Upper lobe of left lung (tissue), 6 donors: ENCODE data around the gene SLC4A8. TPM values are rescaled to one million over a fixed set of nuclear protein-coding genes. Genes with fewer than 3 reads are reported as not detected.
A peak's percentile ranks its signal among the peaks of the same experiment; 100 is the strongest.

ENCODE experiments used
- ATAC-seq, 2 donors: fragments of 200-7000 bp; cut with Tn5 transposase; one replicate each; pipeline ENCODE4 v1.9.1; 2022; ENCODE audit warnings: mild to moderate bottlenecking in 2 of 2, moderate library complexity in 2 of 2; ENCODE audit not compliant: low FRiP score in 2 of 2
- DNase-seq, 2 donors: peaks; one replicate each; pipeline ENCODE4 v3.0.0-alpha.2; 2019 to 2020
- H3K27ac ChIP-seq, 4 donors: fragments of 200-600 bp; sonication (generic); one replicate each; pipeline ENCODE4 v1.5.1; 2016 to 2019
- H3K27me3 ChIP-seq, 4 donors: fragments of 200-600 bp; sonication (generic); one replicate each; pipeline ENCODE4 v1.5.1; 2017 to 2019
- H3K36me3 ChIP-seq, 4 donors: fragments of 200-600 bp; sonication (generic); one replicate each; pipeline ENCODE4 v1.5.1; 2016 to 2019
- H3K4me1 ChIP-seq, 4 donors: fragments of 200-600 bp; sonication (generic); one replicate each; pipeline ENCODE4 v1.5.1; 2018 to 2019
- H3K4me3 ChIP-seq, 4 donors: fragments of 200-600 bp; sonication (generic); one replicate each; pipeline ENCODE4 v1.5.1; 2017 to 2019; ENCODE audit warnings: mild to moderate bottlenecking in 2 of 4, moderate library complexity in 1 of 4
- H3K9me3 ChIP-seq, 4 donors: fragments of 200-600 bp; sonication (generic); one replicate each; pipeline ENCODE4 v1.5.1; 2018 to 2019
- EP300 ChIP-seq, 4 donors: sonication (generic); formaldehyde crosslinking; IDR thresholded peaks; one replicate each; pipeline ENCODE4 v1.5.1; 2017; ENCODE audit warnings: antibody characterized with exemption in 4 of 4, control low read depth in 2 of 4
- POLR2A ChIP-seq, 4 donors: fragments of 450-650 bp; IDR thresholded peaks; one replicate each; pipeline ENCODE4 v1.5.1; 2016 to 2017; ENCODE audit warnings: antibody characterized with exemption in 4 of 4, mild to moderate bottlenecking in 2 of 4
- POLR2AphosphoS5 ChIP-seq, 2 donors: sonication (generic); formaldehyde crosslinking; IDR thresholded peaks; one replicate each; pipeline ENCODE4 v1.5.1; 2017; ENCODE audit warnings: antibody characterized with exemption in 2 of 2
- WGBS, 2 donors: methylation state at CpG; one replicate each; pipeline ENCODE4 v1.1.5; 2017 to 2018; 5-methylcytosine and 5-hydroxymethylcytosine counted together
- total RNA-seq, 6 donors: library from RNA; depleted of rRNA in 4 of 6; stranded (reverse); fragments of >200 nt in 4 of 6; gene quantifications; one replicate each; pipeline versions ENCODE4 v1.1.0 to v1.2.1, GENCODE V29; 2016 to 2021
- TF ChIP-seq, protein P1 (sequence below), 6 experiments: fragments of 450-650 bp in 4 of 6; fragments of 200-600 bp in 2 of 6; sonication (generic) in 2 of 6; IDR thresholded peaks; one replicate each; pipeline ENCODE4 v1.5.1; 2016 to 2019; ENCODE audit warnings: antibody characterized with exemption in 6 of 6
- donor health status: DM: no; HTN: no; CAD: no; lungs with moderate emphysema.
- donor health status: DM: no; HTN: yes; CAD: no; lungs with severe emphysema.

The SLC4A8 gene
- total RNA-seq, 6 donors from 2014 or later = 2.3 to 13.5 (median 7.4) TPM

GRCh38 chr12:51430196-51430895, 5.7 kb downstream of the SLC4A8 start:
- ATAC-seq = peak in 1 of 2 donors; percentile 64
- no peak overlapping the region for H3K27ac ChIP-seq

GRCh38 chr12:51432921-51433320, 8.3 kb downstream of the SLC4A8 start:
- ATAC-seq = no peak
- TF ChIP-seq EP300 (IDR thresholded peaks at IDR 0.05) (no peak), POLR2A (IDR thresholded peaks at IDR 0.05) (no peak), POLR2AphosphoS5 (IDR thresholded peaks at IDR 0.05) (no peak)
- TF ChIP-seq, protein P1, sequence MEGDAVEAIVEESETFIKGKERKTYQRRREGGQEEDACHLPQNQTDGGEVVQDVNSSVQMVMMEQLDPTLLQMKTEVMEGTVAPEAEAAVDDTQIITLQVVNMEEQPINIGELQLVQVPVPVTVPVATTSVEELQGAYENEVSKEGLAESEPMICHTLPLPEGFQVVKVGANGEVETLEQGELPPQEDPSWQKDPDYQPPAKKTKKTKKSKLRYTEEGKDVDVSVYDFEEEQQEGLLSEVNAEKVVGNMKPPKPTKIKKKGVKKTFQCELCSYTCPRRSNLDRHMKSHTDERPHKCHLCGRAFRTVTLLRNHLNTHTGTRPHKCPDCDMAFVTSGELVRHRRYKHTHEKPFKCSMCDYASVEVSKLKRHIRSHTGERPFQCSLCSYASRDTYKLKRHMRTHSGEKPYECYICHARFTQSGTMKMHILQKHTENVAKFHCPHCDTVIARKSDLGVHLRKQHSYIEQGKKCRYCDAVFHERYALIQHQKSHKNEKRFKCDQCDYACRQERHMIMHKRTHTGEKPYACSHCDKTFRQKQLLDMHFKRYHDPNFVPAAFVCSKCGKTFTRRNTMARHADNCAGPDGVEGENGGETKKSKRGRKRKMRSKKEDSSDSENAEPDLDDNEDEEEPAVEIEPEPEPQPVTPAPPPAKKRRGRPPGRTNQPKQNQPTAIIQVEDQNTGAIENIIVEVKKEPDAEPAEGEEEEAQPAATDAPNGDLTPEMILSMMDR (IDR thresholded peaks at IDR 0.05) = no peak
- Histone ChIP-seq H3K27me3 (no peaks in the 10 kb centered on the region), H3K4me3 (no peak overlapping the region), H3K4me1 (no peaks in the 10 kb centered on the region), H3K36me3 (no peaks in the 10 kb centered on the region), H3K9me3 (no peaks in the 10 kb centered on the region), H3K27ac (no peak overlapping the region)
- WGBS, 2 donors = 67 to 80% methylated on average over 2 of the region's 2 CpGs
- no peak for DNase-seq

More at GRCh38 chr12:51430196-51430895, 5.7 kb downstream of the SLC4A8 start:
- DNase-seq = no peak
- Histone ChIP-seq H3K27me3 (peaks cover 0 to 3% (median 0%) of the 10 kb centered on the region in 4 donors), H3K36me3 (no peaks in the 10 kb centered on the region), H3K4me1 (peaks cover 0 to under 1% (median under 1%) of the 10 kb centered on the region in 4 donors), H3K4me3 (no peak overlapping the region), H3K9me3 (no peaks in the 10 kb centered on the region)
- TF ChIP-seq POLR2AphosphoS5 (IDR thresholded peaks at IDR 0.05) = no peak
- 48 to 55% methylated on average over 4 of the region's 4 CpGs for WGBS, 2 donors

- DNase-seq (no peak), ATAC-seq (no peak)
- no peaks in the 10 kb centered on the region for H3K27me3 ChIP-seq
- WGBS, 2 donors = 28 to 38% methylated on average over 1 of the region's 1 CpG
- no peaks in the 10 kb centered on the region for H3K4me1 ChIP-seq
- H3K27ac ChIP-seq = no peak overlapping the region
- H3K9me3 ChIP-seq = no peaks in the 10 kb centered on the region
- TF ChIP-seq POLR2AphosphoS5 (IDR thresholded peaks at IDR 0.05) (no peak), EP300 (IDR thresholded peaks at IDR 0.05) (no peak), POLR2A (IDR thresholded peaks at IDR 0.05) (no peak)
- TF ChIP-seq, protein P1 (IDR thresholded peaks at IDR 0.05) = no peak
- H3K36me3 ChIP-seq = no peaks in the 10 kb centered on the region
- H3K4me3 ChIP-seq = no peak overlapping the region
Measured at GRCh38 chr12:51434305-51434704, 9.7 kb downstream of the SLC4A8 start.

- TF ChIP-seq POLR2AphosphoS5 (IDR thresholded peaks at IDR 0.05) = no peak
- TF ChIP-seq POLR2A (IDR thresholded peaks at IDR 0.05) = no peak
- TF ChIP-seq EP300 (IDR thresholded peaks at IDR 0.05) = no peak
- TF ChIP-seq, protein P1 (IDR thresholded peaks at IDR 0.05) = no peak
- ATAC-seq (no peak), DNase-seq (no peak)
- 48 to 52% methylated on average over 1 of the region's 1 CpG for WGBS, 2 donors
- no peaks in the 10 kb centered on the region for H3K9me3 ChIP-seq
- H3K4me3 ChIP-seq = no peak overlapping the region
- H3K27me3 ChIP-seq = no peaks in the 10 kb centered on the region
- no peak overlapping the region for H3K27ac ChIP-seq
- H3K36me3 ChIP-seq = no peaks in the 10 kb centered on the region
- no peaks in the 10 kb centered on the region for H3K4me1 ChIP-seq
Measured at GRCh38 chr12:51437431-51437830, 12.8 kb downstream of the SLC4A8 start.

DNA sequence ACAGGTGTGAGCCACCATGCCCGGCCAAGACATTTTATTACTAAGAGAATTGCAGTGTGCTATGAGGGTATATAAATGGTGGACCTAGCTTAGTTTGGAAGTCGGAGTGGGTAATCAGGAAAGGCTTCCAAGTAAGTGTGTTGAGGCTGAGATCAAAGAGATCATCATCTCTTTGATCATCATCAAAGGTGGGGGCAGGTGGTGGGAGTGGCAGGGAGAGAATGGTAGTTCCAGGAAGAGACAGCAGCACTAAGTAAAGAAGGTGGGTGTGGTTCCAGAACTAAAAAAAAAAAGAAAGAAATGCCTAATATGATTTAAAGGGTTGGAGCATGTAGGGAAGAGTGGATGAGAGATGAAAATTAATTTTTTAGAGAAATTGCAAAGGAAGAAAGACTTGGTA, 14.7 kb downstream of the SLC4A8 start:
- 91 to 94% methylated on average over 2 of the region's 2 CpGs for WGBS, 2 donors
- TF ChIP-seq, protein P1 (IDR thresholded peaks at IDR 0.05) = no peak
- TF ChIP-seq POLR2AphosphoS5 (IDR thresholded peaks at IDR 0.05) (no peak), POLR2A (IDR thresholded peaks at IDR 0.05) (no peak)
- ATAC-seq (no peak), DNase-seq (no peak)
- Histone ChIP-seq H3K9me3 (no peaks in the 10 kb centered on the region), H3K4me3 (no peak overlapping the region), H3K36me3 (no peaks in the 10 kb centered on the region), H3K4me1 (no peaks in the 10 kb centered on the region), H3K27ac (no peak overlapping the region), H3K27me3 (no peaks in the 10 kb centered on the region)
